Measurements from ENCODE around the gene AFMID.

GRCh38 chr17:78241277-78242023 lies 54.3 kb downstream of the AFMID start:
- no peak for TF ChIP-seq TCF7 (CRISPR knock-in tag; IDR thresholded peaks at IDR 0.05; ENCODE audit: low read depth)
- TF ChIP-seq JUN (CRISPR knock-in tag; IDR thresholded peaks at IDR 0.05) = no peak
- no peak for TF ChIP-seq CTCF (IDR thresholded peaks at IDR 0.05)
- no peak for TF ChIP-seq ZNF396 (CRISPR knock-in tag; IDR thresholded peaks at IDR 0.05; ENCODE audit: borderline replicate concordance)
